HL-60 (cell line): ENCODE results near the gene APOBEC3A.
A peak's percentile ranks its signal among the peaks of the same experiment; 100 is the strongest.

Experiments
- DNase-seq, 2 experiments: peaks; one replicate each; pipeline ENCODE4 v3.0.0-alpha.2; 2010 to 2020; ENCODE audit warnings: low read depth in 1 of 2, low spot score in 1 of 2
- H3K27ac ChIP-seq: fragments of 250-450 bp; sonication (Bioruptor Pico); replicated peaks from 2 replicates; pipeline ENCODE4 v1.5.1; 2020; ENCODE audit warnings: mild to moderate bottlenecking, moderate library complexity
- H3K27me3 ChIP-seq: fragments of 250-450 bp; sonication (Bioruptor Pico); 2 replicates; pipeline ENCODE4 v1.5.1; 2021; ENCODE audit warnings: mild to moderate bottlenecking, moderate library complexity; ENCODE audit not compliant: insufficient read depth, poor library complexity, severe bottlenecking
- H3K4me3 ChIP-seq: replicated peaks from 2 replicates; pipeline ENCODE4 v1.5.1; 2011; ENCODE audit warnings: mild to moderate bottlenecking, control low read depth, low read length; ENCODE audit not compliant: insufficient read depth
- GABPA ChIP-seq: IDR thresholded peaks from 2 replicates; pipeline ENCODE4 v1.6.1; 2012; ENCODE audit warnings: low read depth
- POLR2AphosphoS5 ChIP-seq: IDR thresholded peaks from 2 replicates; pipeline ENCODE4 v1.6.1; 2012; ENCODE audit warnings: low read depth
- REST ChIP-seq: IDR thresholded peaks from 2 replicates; pipeline ENCODE4 v1.6.1; 2012; ENCODE audit warnings: low read depth; ENCODE audit not compliant: insufficient replicate concordance
- SPI1 ChIP-seq: IDR thresholded peaks from 2 replicates; pipeline ENCODE4 v1.6.1; 2012; ENCODE audit warnings: low read depth, mild to moderate bottlenecking, borderline replicate concordance
- TF ChIP-seq, protein P1 (sequence below): IDR thresholded peaks from one replicate; pipeline ENCODE4 v1.5.1; 2011; ENCODE audit warnings: low read length, control low read depth, inconsistent platforms; ENCODE audit not compliant: insufficient read depth

Gene APOBEC3A

DNA sequence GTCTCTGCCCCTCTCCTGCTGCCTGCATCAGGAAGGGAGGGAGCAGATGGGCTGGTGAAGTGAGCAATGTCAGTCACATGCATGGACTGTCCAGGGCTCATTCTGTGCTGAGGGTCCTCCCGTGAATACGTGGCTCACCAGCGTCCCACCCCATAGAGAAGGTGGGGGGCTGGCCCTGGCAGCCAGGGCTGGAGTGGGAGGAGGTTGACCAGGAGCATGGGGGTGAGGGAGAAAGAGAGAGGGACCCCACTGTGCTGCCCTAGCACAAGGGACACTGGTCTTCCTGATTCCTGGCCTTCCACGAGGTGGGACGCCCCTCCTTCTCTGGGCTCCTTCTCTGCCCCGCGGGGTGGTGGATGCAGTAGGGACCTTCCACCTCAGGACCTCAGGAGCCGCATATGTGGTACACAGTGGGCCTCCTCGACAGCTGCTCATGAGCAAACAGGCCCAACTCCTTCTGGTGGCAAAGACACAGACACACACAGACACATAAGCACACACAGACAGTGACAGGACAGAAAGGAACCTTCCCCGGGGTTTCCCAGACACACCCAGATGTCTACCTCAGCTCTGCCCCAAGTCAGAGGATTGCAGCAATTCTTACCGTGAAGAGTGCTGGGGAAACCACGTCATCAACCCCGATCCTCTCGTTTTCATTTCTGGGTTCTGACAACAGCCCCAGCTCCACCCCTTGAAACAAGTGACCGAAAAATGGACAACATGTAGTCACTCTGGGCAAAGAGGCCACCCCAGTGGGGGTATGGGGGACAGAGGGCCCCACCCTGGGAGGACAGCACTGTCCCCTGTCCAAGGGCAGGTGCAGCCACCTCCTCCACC, 3.6 kb upstream of the APOBEC3A start:
- DNase-seq: peak; percentile 65 to 79
- TF ChIP-seq REST (no peak), POLR2AphosphoS5 (no peak), SPI1 (no peak), GABPA (no peak)
- TF ChIP-seq, protein P1, sequence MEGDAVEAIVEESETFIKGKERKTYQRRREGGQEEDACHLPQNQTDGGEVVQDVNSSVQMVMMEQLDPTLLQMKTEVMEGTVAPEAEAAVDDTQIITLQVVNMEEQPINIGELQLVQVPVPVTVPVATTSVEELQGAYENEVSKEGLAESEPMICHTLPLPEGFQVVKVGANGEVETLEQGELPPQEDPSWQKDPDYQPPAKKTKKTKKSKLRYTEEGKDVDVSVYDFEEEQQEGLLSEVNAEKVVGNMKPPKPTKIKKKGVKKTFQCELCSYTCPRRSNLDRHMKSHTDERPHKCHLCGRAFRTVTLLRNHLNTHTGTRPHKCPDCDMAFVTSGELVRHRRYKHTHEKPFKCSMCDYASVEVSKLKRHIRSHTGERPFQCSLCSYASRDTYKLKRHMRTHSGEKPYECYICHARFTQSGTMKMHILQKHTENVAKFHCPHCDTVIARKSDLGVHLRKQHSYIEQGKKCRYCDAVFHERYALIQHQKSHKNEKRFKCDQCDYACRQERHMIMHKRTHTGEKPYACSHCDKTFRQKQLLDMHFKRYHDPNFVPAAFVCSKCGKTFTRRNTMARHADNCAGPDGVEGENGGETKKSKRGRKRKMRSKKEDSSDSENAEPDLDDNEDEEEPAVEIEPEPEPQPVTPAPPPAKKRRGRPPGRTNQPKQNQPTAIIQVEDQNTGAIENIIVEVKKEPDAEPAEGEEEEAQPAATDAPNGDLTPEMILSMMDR: no peak
- no peaks in the 10 kb centered on the region for H3K27me3 ChIP-seq
- H3K27ac ChIP-seq: peak overlapping the region; percentile 46
- no peak overlapping the region for H3K4me3 ChIP-seq

DNA sequence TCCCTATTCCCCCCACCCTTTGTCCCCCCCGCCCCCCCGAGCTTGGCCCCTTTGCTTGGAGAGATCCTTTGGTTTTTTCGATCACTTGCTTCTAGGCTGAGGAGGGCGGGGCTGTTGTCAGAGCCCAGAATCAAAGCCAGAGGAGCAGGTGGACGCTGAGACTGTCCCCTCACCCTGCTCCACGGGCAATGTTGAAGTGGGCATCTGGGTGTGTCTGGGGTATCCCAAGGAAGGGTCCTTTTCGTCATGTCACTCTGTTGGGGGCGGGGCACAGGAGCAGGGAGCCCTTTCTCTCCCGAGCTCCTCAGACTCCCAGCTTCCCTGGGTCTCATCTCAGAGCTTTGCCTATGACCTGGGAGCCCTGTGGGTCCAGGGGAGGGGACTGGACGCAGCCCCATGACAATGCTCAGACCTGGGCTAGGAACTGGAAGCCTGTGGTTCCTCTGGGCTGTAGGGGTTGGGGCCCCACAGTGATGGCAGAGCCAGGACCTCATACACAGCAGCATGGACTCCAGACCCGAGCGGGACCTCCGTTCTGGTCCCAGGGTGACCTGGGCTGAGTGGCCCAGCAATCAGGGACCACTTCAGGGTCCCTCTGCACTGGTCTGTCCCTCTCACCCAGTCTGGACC, 2.9 kb upstream of the APOBEC3A start:
- no peak for TF ChIP-seq POLR2AphosphoS5
- TF ChIP-seq, protein P1: no peak
- no peak for TF ChIP-seq GABPA
- no peak for TF ChIP-seq SPI1
- TF ChIP-seq REST: no peak
- no peak for DNase-seq
- no peaks in the 10 kb centered on the region for H3K27me3 ChIP-seq
- no peak overlapping the region; the same call in 1 of the 2 replicates for H3K27ac ChIP-seq
- H3K4me3 ChIP-seq: no peak overlapping the region

- no peak for TF ChIP-seq POLR2AphosphoS5
- TF ChIP-seq, protein P1: no peak
- no peak for TF ChIP-seq SPI1
- no peak for TF ChIP-seq REST
- no peak for TF ChIP-seq GABPA
- no peak overlapping the region for H3K4me3 ChIP-seq
- H3K27me3 ChIP-seq: no peaks in the 10 kb centered on the region
- no peak for DNase-seq
- no peak overlapping the region for H3K27ac ChIP-seq
These were observed 2.0 kb upstream of the APOBEC3A start for GRCh38 chr22:38955250-38955905.
